Adipose tissue (tissue), 3 donors: ENCODE data around the gene GUCY1A1. TPM values are rescaled to one million over a fixed set of nuclear protein-coding genes. Genes with fewer than 3 reads are reported as not detected.

Experiments used
- H3K27ac ChIP-seq: one replicate; pipeline ENCODE4 v1.5.1; 2013; ENCODE audit warnings: low read depth, low read length
- WGBS, 3 donors: extraction: QIAGEN DNeasy Blood & Tissue Kit; methylation state at CpG; one replicate each; pipeline ENCODE4 v1.1.7; 2013; 5-methylcytosine and 5-hydroxymethylcytosine counted together
- polyA plus RNA-seq, 3 donors: library from polyadenylated mRNA; stranded (reverse); fragments of 200-250 nt; gene quantifications; one replicate each; pipeline ENCODE4 v1.2.3, GENCODE V29; 2013
- donor health status: healthy with polysubstance abuse.
- donor health status: Bipolar disorder and iron deficiency.
- donor health status: healthy.

The GUCY1A1 gene
- polyA plus RNA-seq, 3 donors, result 4.1 to 6.1 (median 6.1) TPM

DNA sequence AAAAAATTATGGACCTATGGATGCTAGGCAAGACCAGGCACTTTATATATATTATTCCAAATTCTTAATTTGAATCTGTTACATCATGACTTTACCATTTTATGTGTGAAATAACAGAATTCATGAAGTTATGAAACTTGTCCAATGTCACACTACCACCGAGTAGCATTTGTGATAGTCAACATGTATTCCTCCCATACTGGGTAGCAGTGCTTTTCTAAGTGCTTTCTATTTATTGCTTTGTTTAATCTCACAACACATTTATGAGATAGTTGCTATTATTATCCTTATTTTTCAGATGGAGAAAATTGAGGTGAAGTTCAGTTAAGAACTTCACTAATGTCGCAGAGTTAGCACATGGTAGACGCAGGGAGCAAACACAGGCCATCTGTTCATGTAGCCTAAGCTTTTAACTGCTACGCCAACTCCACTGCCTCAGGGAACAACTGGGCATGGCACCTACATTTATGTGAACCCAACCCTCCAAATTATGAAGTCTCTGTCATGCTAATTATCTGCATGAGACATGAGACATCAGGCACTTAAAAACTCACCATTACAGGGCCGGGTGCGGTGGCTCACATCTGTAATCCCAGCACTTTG is 20.8 kb downstream of the GUCY1A1 start:
- no peak overlapping the region for H3K27ac ChIP-seq
- 93 to 95% (median 93%) methylated on average over 6 of the region's 6 CpGs for WGBS, 3 donors

DNA sequence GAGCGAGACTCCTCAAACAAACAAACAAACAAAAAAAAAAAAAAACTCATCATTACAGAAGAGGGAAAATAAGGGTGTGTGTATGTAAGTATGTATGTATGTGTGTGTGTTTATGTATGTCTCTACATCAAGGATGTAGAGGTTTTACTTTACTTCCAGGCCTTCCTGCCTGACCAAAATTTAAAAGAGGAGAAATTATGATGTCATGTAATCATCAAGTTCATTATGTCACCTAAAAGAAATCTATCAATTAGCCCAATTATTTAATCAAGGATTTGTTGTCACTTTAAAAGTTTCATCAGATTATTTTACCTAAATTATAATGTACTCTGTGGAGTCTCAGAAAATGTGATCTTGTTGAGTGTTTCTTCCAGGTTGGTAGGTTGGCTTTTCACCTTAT is 21.6 kb downstream of the GUCY1A1 start:
- no peak overlapping the region for H3K27ac ChIP-seq
- 97 to 100% (median 100%) methylated on average over 1 of the region's 1 CpG for WGBS, 3 donors

DNA sequence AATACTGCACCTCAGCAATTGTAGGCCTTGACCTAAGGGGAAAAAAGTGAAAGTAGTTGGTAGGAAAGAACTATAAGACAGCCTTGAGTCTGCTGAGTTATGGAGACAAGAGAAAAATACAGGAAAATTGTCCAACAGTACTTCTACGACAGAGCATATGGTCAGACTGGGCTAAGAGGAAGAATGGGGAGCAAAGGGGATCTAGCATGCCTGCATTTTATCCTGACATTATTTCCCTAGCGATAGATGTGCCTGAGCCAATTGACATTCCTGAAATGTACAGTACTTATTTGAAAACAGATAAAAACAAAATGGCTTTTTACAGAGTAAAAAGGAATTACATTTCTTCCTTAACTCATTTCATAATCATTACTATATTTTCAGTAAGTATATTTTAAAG is 22.2 kb downstream of the GUCY1A1 start:
- WGBS, 3 donors, result 51 to 74% (median 71%) methylated on average over 2 of the region's 2 CpGs
- no peak overlapping the region for H3K27ac ChIP-seq

DNA sequence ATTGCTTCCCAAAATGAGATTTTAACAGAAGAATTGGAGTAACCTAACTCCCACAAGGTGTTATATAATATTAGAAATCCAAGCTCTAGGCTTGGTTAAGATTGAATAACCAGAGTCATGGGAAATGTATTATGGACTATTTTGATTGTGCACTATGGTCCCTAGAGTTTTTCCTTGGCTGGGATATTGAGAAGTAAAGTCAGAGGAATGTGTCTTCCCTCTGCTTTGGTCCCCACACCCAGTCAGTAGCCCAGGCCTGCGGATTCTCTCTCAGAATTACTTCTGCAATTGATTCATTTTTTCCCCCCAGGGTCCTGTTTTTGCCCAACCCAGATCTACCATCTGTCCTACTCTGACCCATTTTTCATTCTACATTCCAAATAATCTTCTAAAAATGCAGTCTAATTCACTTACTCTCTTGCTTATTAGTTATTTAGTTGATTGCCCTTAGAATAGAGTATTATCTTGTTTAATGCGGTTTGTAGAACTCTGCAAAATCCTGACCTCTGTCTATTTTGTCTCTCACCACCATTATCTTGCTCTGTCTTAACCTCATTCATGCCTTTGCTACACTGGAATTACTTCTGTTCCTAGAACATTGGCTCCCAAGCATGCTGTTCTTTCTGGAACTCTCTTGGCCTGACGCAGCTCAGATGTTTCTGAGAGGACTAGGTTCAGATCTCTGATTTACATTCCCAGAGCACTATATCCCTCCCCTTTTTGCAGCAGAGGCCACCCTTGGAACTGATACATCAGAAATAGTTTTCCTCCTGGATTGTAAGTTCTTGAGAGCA is 23.6 kb downstream of the GUCY1A1 start:
- 62 to 87% (median 74%) methylated on average over 3 of the region's 3 CpGs for WGBS, 3 donors
- H3K27ac ChIP-seq, result no peak overlapping the region

DNA sequence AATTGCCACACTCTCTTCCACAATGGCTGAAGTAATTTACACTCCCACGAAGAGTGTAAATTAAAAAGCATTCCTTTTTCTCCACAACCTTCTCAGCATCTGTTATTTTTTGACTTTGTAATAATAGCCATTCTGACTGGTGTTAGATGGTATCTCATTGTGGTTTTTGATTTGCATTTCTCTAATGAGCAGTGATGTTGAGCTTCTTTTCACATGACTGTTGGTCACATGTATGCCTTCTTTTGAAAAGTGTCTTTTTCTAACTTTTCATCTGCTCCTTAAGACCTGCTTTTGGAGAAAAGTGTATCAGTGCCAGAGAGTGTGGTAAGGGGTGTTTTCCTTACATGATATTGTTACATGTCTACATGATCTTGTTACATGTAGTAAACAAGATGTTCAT is 25.7 kb downstream of the GUCY1A1 start:
- H3K27ac ChIP-seq, result no peak overlapping the region
- WGBS, 3 donors, result 64 to 95% (median 80%) methylated on average over 1 of the region's 1 CpG

DNA sequence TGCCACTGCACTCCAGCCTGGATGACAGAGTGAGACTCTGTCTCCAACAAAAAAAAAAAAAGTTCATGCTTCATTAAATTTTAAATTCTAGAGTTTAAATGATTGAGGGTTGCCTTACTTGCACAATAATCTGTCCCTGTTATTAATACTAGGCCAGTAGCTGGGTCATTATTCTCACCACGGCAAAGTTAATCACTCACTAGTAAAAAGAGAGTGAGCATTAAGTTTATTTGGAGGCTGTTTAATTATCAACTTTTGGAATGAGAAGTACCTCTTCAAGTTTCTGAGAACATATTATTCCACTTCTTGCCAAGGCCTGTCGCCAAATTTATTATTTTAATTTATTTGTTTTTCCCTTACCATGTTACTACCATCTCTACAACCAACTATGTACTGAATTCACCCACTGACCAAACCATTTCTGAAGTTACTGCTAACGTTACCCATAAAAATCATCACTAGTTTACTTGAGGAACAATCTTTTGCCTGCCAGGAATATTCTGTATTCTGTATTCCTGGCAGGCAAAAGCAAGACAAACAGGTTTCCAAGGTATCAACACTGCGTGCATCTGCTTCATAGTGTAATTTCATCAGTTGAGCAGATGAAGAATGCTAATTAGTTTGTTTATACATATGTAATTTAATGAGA is 26.5 kb downstream of the GUCY1A1 start:
- 34 to 79% (median 68%) methylated on average over 4 of the region's 4 CpGs for WGBS, 3 donors
- no peak overlapping the region for H3K27ac ChIP-seq

DNA sequence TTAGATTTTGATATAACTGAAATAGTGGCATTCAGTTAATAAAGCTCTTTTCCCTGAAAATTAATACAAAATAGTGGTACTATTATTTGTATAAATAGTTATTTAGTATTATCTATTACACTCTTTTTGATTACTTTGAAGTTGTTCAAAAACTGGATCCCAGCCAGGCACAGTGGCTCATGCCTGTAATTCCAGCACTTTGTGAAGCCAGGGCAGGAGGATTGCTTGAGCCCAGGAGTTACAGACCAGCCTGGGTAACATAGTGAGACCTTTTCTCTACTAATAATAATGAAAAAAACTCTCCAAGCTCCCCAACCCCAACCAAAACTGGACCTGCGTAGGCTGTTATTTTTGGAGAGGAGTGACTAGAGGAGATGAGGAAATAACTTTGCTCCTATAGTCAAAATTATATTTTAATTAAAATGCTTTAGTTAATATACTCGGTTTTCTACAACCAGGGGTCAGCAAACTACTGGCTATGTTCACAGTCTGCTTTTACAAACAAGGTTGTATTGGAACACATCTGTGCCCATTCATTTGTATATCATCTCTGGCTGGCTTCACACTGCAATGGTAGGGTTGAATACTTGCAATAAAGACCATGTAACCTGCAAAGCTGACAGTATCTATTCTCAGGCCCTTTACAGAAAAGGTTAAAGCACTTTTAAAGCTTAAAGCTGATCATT is 27.6 kb downstream of the GUCY1A1 start:
- no peak overlapping the region for H3K27ac ChIP-seq
- 57 to 66% (median 59%) methylated on average over 2 of the region's 2 CpGs for WGBS, 3 donors

DNA sequence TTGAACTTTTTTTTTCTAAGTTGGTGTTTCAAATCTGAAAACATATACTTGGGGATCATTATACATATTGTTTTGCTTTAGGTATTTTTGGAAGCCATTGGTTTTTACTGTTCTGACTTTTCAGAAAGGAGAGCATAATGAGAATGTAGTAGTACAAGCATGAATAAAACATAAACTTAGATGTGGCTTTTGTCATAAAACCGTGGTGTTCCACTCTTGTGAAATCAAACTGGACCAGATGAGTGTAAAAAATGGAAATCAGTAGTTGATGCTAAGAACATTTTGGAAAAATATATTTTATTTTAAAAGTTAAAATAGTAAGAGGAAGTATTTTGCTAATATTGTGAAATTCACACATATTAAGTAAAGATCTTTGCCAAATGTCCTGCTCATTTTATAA is 29.6 kb downstream of the GUCY1A1 start:
- H3K27ac ChIP-seq, result no peak overlapping the region

DNA sequence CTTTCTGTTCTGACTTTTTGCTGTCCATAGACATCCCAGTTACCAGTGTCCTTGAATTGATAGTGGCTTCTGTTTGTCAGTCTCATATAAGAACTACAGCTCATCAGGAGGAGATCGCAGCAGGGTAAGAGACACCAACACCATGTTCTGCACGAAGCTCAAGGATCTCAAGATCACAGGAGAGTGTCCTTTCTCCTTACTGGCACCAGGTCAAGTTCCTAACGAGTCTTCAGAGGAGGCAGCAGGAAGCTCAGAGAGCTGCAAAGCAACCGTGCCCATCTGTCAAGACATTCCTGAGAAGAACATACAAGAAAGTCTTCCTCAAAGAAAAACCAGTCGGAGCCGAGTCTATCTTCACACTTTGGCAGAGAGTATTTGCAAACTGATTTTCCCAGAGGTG is 30.1 kb downstream of the GUCY1A1 start:
- no peak overlapping the region for H3K27ac ChIP-seq
- WGBS, 3 donors, result 41 to 63% (median 46%) methylated on average over 6 of the region's 6 CpGs

More for the DNA sequence above, 29.6 kb downstream of the GUCY1A1 start:
- WGBS, 3 donors, result 47 to 70% (median 63%) methylated on average over 1 of the region's 1 CpG

DNA sequence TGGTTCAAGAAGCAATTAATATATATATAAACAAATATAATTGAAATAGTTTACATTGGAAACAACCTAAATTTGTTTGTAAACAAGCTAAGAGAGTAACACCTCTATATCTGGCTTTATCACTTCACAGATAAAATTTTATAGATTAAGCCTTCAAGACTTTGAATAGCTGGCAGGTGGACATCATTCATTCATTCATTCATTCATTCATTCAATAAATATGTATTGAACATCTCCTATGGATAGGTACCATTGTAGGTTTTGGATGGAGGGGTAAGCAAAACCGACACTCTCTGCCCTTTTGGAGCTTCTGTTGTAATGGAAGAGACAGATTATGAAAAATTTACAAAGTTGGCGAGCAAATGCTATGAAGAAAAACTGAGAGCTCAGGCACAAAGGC is 35.2 kb downstream of the GUCY1A1 start:
- H3K27ac ChIP-seq, result no peak overlapping the region
- WGBS, 3 donors, result 94 to 97% (median 94%) methylated on average over 2 of the region's 2 CpGs

DNA sequence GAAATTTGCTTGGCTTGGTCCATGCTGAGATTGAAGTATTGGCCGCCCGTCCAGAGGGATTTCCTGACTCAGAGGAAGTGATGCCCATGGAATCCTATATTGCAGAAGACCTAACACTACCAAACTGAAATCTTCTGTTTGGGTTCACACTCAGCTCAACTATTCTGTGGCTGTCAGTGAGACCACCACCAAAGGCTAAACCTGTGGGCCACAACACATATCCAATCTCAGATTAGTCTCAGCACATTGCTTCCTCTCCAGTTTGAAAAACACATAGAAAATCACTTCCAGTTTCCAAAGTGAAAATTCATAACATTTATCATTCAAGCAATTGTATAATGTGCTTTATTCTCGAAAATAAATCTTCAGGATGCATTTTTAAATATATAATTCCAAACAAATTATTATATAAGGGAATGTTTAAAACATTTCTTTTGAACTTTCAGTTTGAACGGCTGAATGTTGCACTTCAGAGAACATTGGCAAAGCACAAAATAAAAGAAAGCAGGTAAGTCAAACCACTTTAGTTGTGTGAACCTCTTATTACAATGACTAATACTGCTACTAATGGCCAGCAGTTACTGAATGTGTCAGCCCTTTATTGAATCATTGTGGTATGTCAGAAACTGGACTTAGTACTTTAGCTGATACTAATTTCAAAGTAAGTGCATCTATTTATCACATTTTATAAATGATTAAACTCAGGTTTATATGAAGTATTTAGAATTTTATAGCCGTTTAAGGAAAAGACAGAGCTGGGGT is 37.0 kb downstream of the GUCY1A1 start:
- WGBS, 3 donors, result 82 to 87% (median 83%) methylated on average over 5 of the region's 5 CpGs
- no peak overlapping the region for H3K27ac ChIP-seq

DNA sequence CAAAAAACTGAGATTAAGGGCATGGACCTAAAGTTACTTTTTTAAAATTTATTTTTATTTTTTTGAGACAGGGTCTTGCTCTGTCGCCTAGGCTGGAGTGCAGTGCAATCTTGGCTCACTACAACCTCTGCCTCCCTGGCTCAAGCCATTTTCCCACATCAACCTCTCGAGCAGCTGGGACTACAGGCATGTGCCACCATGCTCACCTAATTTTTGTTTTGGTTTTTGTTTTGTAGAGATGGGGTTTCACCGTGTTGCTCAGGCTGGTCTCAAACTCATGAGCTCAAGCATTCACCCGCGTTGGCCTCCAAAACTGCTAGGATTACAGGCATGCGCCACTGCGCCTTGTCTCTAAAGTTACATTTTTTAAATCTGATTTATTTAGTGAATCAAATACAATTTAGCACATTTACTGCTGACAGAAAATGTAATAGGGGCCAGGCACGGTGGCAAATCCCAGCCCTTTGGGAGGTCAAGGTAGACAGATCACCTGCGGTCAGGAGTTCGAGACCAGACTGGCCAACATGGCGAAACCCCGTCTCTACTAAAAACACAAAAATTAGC is 38.3 kb downstream of the GUCY1A1 start:
- H3K27ac ChIP-seq, result no peak overlapping the region
- 87 to 97% (median 88%) methylated on average over 12 of the region's 12 CpGs for WGBS, 3 donors

DNA sequence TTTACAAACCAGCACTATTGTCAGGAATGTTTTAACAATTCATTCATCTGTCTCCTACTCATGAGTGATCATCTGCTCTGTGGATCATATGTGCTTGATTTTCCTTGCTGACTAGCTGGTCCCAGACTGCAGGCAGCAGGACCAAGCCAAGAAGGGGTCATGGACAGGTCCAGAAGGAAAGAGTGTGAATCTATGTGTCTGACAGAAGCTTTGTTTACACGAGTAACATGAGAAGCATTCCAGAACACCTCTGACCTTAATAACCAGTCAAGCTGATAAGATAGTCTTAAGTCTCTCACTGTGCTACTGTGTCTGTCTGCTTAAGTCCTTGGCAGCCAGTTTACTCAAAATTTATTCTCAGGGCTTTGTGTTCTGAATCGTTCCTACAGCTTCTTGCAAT is 39.0 kb downstream of the GUCY1A1 start:
- 23 to 45% (median 35%) methylated on average over 2 of the region's 2 CpGs for WGBS, 3 donors
- H3K27ac ChIP-seq, result no peak overlapping the region

DNA sequence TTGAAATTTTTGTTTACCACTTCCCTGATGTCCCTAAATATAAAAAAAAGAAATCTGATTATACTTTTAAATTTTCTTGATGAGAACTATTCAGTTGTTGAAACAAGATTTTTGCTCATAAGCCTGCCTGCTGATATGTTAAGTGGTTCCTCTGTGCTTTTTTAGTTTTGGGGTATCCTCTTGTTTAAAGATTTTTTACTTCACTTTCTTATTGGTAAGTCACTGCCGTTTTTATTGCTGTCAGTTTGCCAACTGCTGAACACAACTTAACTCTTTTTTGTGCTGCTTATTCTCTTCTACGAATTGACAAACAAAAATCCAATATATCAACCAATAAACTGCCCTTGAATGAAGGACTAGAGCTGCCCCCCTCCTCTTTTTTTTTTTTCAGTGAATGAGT is 39.5 kb downstream of the GUCY1A1 start:
- WGBS, 3 donors, result 24 to 42% (median 40%) methylated on average over 2 of the region's 2 CpGs
- no peak overlapping the region for H3K27ac ChIP-seq

DNA sequence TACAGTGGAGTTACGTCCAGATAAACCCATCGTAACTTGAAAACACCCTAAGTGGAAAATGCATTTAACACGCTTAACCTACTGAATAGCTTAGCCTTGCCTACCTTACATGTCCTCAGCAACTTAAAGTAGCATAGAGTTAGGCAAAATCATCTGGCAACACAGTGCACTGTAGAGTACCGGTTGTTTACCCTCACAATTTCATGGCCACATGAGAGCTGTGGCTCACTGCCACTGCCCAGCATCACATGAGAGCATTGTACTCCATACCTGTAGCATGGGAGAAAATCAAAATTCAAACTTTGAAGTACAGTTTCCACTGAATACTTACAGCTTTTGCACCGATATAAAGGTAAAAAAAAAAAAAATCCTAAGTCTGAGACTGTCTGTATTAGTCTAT is 40.6 kb downstream of the GUCY1A1 start:
- H3K27ac ChIP-seq, result no peak overlapping the region
- WGBS, 3 donors, result 71 to 96% (median 95%) methylated on average over 5 of the region's 5 CpGs

DNA sequence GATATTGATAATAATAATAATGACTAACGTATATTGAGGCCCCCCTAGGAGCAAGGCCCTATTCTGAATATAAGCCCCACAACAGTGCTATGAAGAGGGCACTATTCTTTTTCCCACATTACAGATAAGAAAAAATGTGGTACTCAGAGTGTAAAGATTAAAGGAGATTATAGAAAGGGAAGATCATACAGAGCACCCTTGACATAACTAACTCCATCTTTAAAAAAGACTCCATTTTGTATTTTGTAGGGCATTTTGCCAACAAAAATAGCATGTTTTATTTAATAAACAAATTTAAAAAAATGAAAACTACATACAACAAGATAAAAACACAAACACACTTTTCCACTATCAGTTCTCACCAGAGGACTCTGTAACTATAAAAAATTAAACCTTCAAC is 42.1 kb downstream of the GUCY1A1 start:
- H3K27ac ChIP-seq, result no peak overlapping the region
- WGBS, 3 donors, result 80 to 90% (median 90%) methylated on average over 1 of the region's 1 CpG

DNA sequence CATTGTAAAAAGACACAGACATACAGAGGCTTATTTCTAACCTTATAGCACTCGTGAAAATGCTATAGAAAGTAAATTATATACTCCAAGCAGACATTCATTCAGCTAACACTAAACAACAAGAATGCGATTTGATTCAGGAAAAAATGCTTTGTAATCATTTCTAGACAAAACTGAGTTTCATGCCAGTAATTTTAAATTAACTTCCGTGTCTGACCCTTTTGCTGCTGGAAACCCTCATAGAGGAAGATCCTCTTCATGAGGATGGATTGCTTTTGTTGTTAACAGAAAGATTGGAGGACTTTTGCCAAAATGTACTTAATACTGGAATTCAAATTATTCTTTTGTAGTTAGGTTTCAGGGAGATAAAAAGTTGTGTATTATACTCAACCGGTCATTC is 43.3 kb downstream of the GUCY1A1 start:
- WGBS, 3 donors, result 44 to 63% (median 51%) methylated on average over 4 of the region's 4 CpGs
- no peak overlapping the region for H3K27ac ChIP-seq

DNA sequence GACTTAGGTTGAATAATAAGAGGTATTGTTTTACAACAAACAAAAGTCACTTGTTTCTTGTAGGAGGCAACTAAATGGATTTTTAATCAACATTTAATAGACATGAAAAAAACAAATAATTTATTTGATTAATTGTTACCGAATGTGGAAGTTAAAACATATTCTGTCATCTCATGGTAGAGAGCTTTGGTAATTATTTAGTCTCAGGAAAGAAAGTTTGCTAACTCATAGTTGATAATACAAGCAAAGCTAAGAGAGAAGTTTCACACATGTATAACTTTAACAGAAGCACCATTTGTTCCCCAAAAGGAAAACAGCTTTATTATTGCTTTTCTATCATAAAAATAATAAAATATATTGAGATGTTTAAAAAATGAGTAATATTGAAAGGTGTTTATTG is 44.9 kb downstream of the GUCY1A1 start:
- no peak overlapping the region for H3K27ac ChIP-seq
- WGBS, 3 donors, result 53 to 65% (median 53%) methylated on average over 1 of the region's 1 CpG
